ENCODE data around the gene COL4A2. TPM values are rescaled to one million over a fixed set of nuclear protein-coding genes. Genes with fewer than 3 reads are reported as not detected.

Gene COL4A2
- total RNA-seq, 1 donor from 2014 or later, result 7.6 TPM

GRCh38 chr13:110314516-110315245 lies 7.6 kb downstream of the COL4A2 start:
- Histone ChIP-seq H3K36me3 (ENCODE audit: control insufficient read depth, insufficient read depth, low read length) (no peaks in the 10 kb centered on the region), H3K27me3 (ENCODE audit: control insufficient read depth, insufficient read depth, low read length) (no peaks in the 10 kb centered on the region), H3K4me3 (ENCODE audit: low read depth, low read length) (no peak overlapping the region)
- FAIRE-seq, result no peak
- TF ChIP-seq CTCF (IDR thresholded peaks at IDR 0.05; ENCODE audit: insufficient read depth, low read length, severe bottlenecking), result no peak
- DNase-seq (ENCODE audit: low read depth), result no peak

- no peak for TF ChIP-seq CTCF (IDR thresholded peaks at IDR 0.05; ENCODE audit: insufficient read depth, low read length, severe bottlenecking)
- no peaks in the 10 kb centered on the region for H3K36me3 ChIP-seq (ENCODE audit: control insufficient read depth, insufficient read depth, low read length)
- no peak overlapping the region for H3K4me3 ChIP-seq (ENCODE audit: low read depth, low read length)
- H3K27me3 ChIP-seq (ENCODE audit: control insufficient read depth, insufficient read depth, low read length), result no peaks in the 10 kb centered on the region
- DNase-seq (ENCODE audit: low read depth) (no peak), FAIRE-seq (no peak)
Observed at GRCh38 chr13:110316196-110316595, 9.1 kb downstream of the COL4A2 start.

- no peak overlapping the region for H3K4me3 ChIP-seq (ENCODE audit: low read depth, low read length)
- no peaks in the 10 kb centered on the region for H3K27me3 ChIP-seq (ENCODE audit: control insufficient read depth, insufficient read depth, low read length)
- peak; percentile 96 for FAIRE-seq
- no peaks in the 10 kb centered on the region for H3K36me3 ChIP-seq (ENCODE audit: control insufficient read depth, insufficient read depth, low read length)
- TF ChIP-seq CTCF (IDR thresholded peaks at IDR 0.05; ENCODE audit: insufficient read depth, low read length, severe bottlenecking), result no peak
- no peak for DNase-seq (ENCODE audit: low read depth)
Observed at GRCh38 chr13:110317093-110317492, 10.0 kb downstream of the COL4A2 start.

GRCh38 chr13:110317496-110318195 lies 10.6 kb downstream of the COL4A2 start:
- Histone ChIP-seq H3K4me3 (ENCODE audit: low read depth, low read length) (no peak overlapping the region), H3K27me3 (ENCODE audit: control insufficient read depth, insufficient read depth, low read length) (no peaks in the 10 kb centered on the region), H3K36me3 (ENCODE audit: control insufficient read depth, insufficient read depth, low read length) (no peaks in the 10 kb centered on the region)
- FAIRE-seq (no peak), DNase-seq (ENCODE audit: low read depth) (no peak)
- TF ChIP-seq CTCF (IDR thresholded peaks at IDR 0.05; ENCODE audit: insufficient read depth, low read length, severe bottlenecking), result no peak

- TF ChIP-seq CTCF (IDR thresholded peaks at IDR 0.05; ENCODE audit: insufficient read depth, low read length, severe bottlenecking), result no peak
- FAIRE-seq (no peak), DNase-seq (ENCODE audit: low read depth) (no peak)
- no peaks in the 10 kb centered on the region for H3K27me3 ChIP-seq (ENCODE audit: control insufficient read depth, insufficient read depth, low read length)
- no peak overlapping the region for H3K4me3 ChIP-seq (ENCODE audit: low read depth, low read length)
- no peaks in the 10 kb centered on the region for H3K36me3 ChIP-seq (ENCODE audit: control insufficient read depth, insufficient read depth, low read length)
Observed at GRCh38 chr13:110318920-110319319, 11.8 kb downstream of the COL4A2 start.
